PC-9 (cell line): ENCODE results near the gene TAOK1.

ENCODE experiments used
- CTCF ChIP-seq: fragments of 200-600 bp; sonication (generic); conservative IDR thresholded peaks from 2 replicates; pipeline ENCODE4 v1.6.1; 2017; ENCODE audit warnings: mixed run types, antibody characterized with exemption, mild to moderate bottlenecking, moderate library complexity
- EZH2 ChIP-seq: fragments of 200-600 bp; sonication (generic); IDR thresholded peaks from 2 replicates; pipeline ENCODE4 v1.8.0; 2017; ENCODE audit warnings: antibody characterized with exemption, low read depth

GRCh38 chr17:29368926-29369325 lies 21.2 kb upstream of the TAOK1 start:
- TF ChIP-seq EZH2 (no peak), CTCF (no peak)
